Stimulated activated CD4-positive, alpha-beta T cell treated with anti-CD3 and anti-CD28 coated beads, Interleukin-4, amount 100 ng/mL, for 4 hours (primary cell): Measurements from ENCODE around the gene NACA.
"Not testable (repeated sequence)": the region's sequence is repeated elsewhere in the genome, so short reads cannot be mapped to it uniquely, and the experiment has no call there.

Experiments used
- DNase-seq, 2 experiments: peaks; one replicate each; pipeline ENCODE4 v3.0.0-alpha.2; 2020

The NACA gene

DNA sequence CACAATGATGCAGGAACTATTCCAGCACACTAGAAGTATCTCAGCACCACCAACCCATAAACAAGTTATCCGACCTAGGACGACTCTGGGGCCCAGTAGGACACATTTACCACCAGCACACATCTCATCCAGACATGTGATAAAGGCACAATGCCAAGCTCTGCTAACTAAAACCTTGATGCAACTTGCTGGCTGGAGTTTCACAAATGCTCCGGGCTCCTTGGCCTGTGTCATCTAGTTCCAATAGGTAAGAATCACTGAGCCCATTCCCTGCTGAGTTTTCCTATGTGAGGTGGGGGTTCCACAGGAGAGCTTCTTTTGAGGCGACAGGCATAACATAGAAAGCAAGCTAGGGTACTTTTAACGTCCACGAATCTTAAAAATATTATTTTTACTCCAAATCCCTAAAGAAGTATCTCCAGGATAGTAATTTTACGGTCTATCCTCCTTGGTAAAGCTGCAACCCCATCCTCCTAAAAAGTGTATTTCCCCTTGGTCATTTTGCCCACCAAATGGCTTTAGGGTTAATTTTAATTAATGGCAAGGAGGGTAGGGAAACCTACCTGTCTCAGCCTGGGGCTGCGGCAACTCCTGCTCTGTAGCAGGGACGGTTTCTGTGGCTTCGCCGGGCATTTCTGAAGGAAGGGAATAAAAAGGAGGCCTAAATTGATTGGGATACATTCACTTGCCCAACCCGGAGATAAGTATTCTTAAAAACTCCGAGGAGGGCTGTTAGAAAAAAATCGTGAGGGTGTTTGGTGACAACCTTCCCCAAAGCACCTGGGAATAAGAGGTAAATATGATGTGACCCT, 1.0 kb downstream of the NACA start:
- no peak for DNase-seq

DNA sequence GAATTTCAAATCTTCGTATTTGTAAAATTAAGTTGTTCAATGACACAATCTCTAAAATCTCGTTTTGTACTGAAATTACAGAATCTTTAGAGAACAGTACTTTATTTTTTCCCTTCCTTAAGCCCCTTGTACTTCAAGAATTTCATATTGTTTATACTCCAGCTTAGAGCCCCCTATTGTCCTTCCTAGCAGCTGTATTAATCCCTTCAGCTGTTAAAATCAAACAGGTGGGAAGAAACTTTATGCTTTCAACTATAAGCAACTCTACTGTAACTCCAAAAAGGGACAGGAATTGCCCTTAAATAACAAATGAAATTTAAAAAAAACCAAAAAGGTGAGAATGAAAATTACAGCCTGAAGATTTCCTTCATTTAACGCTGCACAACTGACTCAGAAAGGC, 1.7 kb downstream of the NACA start:
- DNase-seq, result no peak

DNA sequence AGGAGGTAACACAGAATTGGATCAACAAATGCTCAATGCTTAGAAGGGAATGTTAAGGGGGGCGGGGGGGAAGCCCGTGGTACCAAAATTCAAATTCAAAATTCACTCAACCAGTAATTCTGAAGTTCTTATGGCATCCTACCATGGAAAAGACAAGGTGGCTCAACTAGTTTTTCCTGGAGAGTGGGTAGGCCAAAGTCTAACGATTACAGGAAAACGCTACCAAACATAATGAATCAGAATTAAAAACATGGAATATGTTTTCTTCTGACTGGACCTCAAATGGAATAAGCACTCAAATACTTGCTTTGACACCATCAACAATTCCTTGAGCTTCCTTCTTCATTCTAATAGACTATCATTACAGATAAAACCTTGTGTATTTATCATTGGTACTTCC, 2.3 kb downstream of the NACA start:
- no peak for DNase-seq

DNA sequence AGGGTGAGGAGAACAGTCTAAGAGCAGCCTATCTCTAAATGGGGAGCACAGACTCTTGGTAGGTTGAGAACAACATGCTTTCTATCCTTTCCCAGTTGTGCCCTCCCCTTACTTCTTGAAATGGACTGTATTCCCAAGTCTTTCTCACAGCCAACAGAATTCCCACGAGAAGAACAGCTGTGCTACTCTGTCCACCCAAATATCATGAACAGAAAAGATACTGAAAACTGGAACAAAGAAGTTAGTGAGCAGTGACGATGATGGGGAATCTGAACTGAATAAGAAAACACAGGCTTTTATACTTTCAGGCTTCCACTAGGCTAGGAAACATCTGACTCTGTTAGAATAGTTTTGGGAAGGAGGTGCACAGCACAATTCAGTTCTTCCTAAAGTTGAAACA, 3.4 kb downstream of the NACA start:
- DNase-seq, result no peak

DNA sequence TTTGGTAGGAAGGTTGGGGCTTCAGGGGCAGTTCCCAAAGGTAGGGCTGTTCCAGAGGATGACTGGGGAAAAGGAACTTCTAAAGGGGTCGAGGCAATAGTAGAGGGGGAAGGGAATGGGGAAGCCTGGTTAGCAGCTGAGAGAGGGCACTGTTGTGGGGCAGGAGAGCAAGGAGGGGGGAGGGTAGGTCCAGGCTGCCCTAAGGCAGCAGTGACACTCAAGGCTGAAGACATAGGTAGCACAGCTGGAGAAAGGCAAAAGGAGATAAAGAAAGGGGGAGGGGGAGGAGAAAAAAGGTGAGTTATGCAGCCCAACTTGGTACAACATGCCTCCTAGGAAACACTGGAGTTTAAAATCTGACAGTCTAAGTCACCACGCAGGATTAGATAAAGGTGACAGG, 3.9 kb downstream of the NACA start:
- DNase-seq, result no peak

DNA sequence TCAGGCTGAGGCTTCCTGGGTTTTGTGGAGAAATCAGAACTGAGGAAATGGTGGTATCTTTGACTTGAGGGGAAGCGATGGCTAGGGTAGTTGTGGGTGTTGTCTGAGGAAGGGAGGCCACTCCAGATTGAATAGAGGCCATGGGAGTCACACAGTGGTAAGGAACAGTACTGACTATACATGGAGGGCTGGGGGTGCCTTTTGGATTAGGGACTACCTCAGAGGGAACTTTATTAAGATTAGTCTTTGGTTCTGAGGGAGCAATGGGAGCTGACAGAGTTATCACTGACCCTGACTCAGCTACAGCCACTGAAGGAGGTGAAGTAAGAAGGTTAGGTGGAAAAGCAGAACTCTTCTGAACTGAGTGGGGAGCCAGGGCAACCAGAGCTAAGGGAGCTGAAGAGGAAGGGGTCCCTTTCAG, 4.4 kb downstream of the NACA start:
- DNase-seq, result no peak

DNA sequence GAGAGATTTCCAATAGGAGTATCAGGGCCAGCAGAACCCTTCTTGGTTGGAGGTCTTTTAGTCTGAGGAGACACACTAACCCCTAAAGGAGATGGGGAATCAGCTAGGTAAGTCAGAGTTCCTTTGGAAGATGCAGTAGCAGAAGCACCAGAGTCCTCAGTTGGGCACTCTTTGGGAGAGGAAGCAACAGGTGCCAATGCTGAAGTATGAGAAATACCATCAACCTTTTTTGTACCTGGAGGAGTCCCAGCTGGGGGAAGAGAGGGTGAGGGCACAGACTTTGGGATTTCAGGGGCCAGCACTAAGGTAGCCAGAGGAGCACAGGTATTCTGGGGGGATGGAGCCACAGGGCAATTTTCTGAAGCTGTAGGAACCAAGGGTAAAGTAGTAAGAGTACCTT, 6.0 kb downstream of the NACA start:
- no peak for DNase-seq

DNA sequence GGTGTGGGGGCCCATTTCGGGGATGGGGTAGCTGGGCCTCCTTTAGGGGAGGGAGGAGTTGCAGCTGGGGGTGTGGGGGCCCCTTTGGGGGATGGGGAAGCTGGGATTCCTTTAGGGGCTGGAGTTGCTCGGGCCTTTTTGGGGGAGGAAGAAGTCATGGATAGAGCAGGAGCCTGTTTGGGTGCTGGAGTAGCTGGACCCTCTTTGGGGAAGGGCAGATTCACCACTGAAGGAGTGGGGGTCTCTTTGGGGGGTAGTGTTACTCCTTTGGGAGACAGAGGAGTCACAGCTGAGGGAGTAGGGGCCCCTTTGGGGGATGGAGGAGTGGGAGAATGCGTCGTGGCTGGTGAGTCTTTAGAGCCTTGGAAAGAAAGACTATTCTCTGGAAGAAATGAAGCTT, 6.5 kb downstream of the NACA start:
- no peak for DNase-seq

DNA sequence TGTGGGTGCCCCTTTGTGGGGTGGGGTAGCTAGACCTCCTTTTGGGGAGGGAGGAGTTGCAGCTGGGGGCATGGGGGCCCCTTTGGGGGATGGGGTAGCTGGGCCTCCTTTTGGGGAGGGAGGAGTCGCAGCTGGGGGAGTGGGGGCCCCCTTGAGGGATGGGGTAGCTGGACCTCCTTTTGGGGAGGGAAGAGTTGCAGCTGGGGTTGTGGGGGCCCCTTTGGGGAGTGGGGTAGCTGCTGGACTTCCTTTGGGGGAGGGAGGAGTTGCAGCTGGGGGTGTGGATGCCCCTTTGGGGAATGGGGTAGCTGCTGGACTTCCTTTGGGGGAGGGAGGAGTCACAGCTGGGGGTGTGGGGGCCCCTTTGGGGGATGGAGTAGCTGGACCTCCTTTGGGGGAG, 7.0 kb downstream of the NACA start:
- DNase-seq, result no peak

DNA sequence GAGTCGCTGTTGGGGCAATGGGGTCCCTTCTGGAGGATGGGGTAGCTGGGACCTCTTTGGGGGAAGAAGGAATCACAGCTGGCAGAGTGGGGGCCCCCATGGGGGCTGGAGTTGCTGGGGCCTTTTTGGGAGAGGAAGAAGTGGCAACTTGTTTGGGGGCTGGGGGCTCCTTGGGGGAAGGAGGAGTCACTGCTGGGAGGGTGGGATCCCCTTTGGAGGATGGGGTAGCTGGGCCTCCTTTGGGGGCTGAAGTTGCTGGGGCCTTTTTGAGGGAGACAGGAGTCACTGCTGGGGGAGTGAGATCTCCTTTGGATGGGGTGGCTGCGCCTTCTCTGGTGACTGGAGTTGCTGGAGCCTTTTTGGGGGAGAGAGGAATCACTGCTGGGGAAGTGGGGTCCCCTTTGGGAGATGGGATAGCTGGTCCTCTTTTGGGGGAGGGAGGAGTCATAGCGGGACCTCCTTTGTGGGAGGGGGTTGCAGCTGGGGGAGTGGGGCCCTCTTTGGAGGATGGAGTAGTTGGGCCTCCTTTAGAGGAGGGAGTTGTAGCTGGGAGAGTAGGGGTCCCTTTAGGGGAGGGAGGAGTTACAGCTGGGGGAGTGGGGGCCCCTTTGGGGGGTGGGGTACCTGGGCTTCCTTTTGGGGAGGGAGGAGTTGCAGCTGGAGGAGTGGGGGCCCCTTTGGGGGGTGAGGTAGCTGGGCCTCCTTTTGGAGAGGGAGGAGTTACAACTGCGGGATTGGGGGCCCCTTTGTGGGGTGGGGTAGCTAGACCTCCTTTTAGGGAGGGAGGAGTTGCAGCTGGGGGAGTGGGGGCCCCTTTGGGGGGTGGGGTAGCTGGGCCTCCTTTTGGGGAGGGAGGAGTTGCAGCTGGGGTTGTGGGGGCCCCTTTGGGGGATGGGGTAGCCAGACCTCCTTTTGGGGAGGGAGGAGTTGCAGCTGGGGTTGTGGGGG, 7.9 kb downstream of the NACA start:
- DNase-seq, result no peak

DNA sequence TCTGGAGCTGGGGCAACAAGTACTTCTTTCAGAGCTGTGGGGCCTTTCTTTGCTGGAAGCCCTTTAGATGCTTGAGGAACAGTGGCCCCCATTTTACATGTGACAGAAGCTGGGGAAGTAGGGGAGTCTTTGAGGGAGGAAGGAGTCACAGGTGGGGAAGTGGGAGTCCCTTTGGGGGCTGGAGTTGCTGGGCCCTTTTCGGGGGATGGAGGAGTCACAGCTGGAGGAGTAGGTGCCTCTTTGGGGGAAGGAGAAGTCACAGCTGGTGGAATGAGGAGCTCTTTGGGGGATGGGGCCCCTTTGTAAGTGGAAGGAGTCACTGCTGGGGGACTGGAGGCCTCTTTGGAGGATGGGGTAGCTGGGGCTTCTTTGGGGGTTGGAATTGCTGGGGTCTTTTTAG, 8.6 kb downstream of the NACA start:
- no peak for DNase-seq

DNA sequence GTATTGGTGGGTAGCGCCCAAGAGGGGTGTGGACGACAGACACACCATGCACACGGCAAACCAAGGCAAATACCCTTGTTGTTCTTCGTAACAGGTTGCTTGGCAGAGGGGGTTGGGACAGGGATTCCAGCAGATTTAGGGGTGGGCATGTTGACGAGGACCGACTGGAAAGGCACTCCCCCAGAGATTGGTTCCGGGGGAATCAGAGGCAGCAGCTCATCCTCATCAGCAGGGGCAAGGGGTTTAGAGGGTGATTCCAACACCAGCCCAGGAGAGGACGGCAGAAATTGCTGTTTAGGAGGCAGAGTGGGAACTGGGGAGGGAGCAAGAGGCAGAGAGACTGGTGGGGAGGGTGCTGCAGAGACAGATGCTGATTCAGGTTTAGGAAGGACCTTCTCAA, 9.3 kb downstream of the NACA start:
- DNase-seq, result no peak

DNA sequence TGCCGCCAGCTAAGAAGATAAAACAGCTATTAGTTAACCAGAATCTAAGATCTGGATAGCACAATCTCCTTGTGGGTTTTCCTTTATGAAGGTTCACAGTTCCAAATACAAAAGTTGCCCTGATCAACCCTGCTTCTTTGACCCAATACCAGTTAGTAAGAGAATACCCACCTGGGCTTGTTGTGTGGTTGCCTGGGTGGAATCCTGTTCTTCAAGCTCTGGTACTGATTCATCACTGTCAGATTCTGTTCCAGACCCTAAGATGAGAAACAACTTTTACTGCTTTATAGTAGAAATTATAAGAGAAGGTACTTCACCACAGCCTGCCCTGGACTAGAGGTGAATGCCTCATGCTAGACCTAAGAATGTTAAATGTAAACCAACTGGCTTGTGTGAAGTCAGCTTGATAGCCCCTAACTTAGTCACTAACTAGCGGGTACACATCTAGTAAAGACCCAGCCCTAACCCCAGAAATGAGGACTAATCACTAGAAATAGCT, 10.6 kb downstream of the NACA start:
- no peak for DNase-seq

DNA sequence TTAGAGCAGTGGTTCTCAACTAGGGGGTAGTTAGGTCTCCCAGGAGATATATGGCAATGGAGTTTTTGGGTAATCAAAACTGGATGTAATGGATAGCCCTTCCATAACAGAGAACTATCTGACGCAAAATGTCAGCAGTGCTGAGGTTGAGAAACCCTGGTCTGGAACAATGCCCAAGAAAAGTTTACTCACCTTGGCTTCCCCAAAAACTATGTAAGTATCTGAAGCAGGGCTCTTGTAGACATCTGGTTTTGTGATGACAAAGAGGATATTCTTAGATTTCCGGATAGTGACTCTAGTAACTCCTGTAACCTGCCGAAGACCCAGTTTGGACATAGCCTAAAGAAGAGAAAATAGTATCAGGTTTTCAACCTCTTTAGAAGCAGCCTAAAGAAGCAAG, 11.8 kb downstream of the NACA start:
- DNase-seq, result no peak

DNA sequence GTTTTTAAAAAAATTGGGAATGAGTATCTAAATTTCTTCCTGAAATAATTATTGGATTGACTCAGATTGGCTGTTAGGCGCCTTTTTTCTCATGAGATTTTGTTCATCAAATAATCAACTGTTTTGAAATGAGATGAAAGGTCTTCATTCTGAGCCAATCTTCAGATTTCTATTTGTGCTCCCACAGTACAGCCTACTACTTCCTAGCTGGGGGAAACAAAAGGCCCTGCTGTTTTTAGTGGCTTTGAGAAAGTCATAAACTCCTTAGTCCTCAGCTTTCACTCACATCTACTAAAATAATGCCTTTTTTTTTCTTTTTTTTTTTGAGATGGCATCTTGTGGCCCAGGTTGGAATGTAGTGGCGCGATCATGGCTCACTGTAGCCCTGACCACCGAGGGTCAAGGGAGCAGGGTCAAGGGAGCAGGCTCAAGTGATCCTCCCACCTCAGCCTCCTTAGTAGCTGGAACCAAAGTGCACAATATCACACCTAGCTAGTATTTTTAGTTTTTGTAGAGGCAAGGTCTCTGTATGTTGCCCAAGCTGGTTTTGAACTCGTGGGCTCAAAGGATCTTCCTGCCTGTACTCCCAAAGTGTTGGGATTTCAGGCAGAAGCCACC, 15.2 kb downstream of the NACA start:
- DNase-seq, result no peak

DNA sequence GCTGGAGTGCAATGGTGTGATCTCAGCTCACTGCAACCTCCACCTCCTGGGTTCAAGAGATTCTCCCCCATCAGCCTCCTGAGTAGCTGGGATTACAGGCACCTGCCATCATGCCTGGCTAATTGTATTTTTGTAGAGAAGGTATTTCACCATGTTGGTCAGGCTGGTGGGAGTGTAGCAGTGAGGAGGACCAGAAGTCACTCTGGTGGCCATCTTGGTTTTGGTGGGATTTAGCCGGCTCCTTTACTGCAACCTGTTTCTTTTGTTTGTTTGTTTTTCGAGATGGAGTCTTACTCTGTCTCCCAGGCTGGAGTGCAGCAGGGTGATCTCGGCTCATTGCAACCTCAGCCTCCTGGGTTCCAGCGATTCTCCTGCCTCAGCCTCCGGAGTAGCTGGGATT, 20.6 kb downstream of the NACA start:
- not testable (repeated sequence) for DNase-seq

DNA sequence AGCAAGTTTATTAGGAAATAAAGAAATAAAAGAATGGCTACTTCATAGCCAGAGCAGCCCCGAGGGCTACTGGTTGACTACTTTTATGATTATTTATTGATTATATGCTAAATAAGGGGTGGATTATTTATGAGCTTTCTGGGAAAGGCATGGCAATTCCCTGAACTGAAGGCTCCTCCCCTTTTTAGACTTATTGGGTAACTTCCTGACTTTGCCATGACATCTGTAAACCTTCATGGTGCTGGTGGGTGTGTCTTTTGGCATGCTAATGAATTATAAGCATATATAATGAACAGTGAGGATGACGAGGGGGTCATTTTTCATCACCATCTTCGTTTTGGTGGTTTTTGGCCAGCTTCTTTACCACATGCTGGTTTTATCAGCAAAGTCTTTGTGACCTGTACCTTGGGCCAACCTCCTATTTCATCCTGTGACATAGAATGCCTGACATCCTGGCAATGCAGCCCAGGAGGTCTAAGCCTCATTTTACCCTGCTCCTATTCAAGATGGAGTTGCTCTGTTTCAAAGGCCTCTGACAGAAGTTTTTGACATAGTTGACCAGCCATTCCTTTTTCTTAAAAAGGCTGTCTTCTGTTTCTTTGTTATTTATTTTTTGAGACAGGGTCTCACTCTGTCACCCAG, 26.0 kb downstream of the NACA start:
- no peak for DNase-seq

DNA sequence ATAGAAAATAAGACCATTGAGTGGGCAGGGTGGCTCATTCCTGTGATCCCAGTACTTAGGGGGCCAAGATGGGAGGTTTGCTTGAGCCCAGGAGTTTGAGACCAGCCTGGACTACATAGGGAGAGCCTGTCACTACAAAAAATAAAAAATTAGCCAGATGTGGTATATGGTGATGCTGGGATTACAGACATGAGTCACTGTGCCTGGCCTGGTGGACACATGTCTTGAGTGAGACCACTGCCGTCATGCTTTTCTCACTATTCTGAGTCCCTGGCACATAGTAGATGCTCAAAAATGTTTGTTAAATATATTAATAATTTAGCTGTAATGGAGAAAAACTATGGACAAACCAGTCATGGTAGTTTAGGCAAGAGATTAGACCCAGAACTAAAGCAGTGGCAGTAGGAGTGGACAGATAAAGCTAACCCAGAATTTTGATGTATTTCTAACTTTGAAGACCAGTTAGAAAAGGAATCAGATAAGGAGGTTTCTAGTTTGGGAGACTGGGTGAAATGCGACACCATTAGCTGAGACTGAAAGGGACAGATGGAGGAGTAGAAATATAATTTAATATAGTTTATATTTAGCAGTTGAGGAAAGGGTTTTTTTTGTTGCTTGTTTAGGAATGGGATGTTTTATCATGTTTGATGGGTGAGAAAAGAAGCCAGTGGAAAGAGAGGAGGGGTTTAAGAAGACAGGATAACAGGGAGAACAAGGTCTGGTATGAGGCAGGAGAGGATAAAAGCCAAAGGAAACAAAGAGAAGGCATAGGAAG, 29.6 kb downstream of the NACA start:
- no peak for DNase-seq

DNA sequence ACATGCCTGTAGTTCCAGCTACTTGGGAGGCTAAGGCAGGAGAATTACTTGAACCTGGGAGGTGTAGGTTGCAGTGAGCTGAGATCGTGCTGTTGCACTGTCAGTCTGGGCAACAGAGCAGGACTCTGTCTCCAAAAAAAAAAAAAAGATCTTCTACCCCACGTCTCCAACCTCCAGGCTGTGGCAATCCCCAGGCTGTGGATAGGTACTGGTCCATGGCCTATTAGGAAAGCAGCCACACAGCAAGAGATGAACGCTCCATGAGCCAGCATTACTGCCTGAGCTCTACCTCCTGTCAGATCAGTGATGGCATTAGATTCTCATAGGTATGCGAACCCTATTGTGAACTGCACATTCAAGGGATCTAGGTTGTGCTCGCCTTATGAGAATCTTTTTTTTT, 30.9 kb downstream of the NACA start:
- no peak for DNase-seq

DNA sequence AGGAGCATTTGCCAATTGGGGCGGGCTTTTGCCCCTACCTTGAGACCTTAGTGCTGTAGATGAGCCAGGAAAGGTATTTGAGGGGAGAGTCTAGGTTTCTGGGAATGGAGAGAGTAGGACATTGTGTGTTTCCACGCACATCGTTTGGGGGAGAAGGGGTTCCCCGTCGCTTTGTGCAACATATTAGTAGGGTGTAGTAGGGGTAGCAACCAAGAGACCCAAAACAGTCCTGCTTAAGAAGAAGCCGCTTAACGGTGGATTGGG, 36.3 kb downstream of the NACA start:
- DNase-seq, result no peak

DNA sequence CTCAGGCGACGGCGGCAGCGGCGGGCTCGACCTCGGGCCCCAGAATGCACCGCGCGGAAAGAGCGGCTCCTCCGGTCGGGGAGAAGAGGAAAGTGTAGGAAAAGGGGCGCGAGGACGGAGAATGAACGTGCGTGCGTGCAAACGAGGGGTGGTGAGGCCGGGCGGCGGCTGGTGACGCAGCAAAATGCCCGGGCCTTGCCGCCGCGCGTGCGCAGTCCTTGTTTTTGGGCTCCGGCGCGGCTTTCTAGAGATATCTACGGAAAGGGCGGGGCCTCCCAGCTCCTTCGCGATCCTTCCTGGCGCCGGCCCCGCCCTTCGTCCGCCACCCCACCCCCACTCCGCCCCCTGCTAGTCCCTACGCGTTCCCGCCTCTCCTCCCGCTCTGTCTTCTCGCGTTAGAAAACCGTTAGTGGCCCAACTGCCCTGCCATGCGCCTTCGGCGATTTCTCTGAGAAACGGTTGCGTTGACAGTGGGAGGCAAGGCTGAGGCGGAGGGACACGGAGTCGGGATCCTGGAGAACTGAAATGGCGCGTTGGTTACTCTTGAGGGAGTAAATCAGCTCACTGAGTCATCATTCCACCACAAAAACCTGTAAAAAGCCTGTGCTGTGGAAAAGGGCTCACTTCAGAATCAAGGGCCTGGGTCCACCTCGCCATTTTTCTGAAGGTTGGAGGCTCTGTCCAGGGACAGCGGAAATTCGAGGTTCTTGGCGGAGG, 36.8 kb downstream of the NACA start, which contains the start of gene PTGES3:
Gene PTGES3 (minus strand): TSS at position 156 of the 717 bp plus-strand sequence. CDS start 285 bp downstream, outside the sequence.
- DNase-seq, result peak; percentile 97 to 98
